Activated CD4-positive, alpha-beta T cell treated with anti-CD3 and anti-CD28 coated beads, Interleukin-10, Interleukin-2, amounts not matched to agents 100 ng/mL and 50 ng/mL, durations not matched to agents 16 hours and 8 hours (primary cell): Measurements from ENCODE around the gene RALGAPA2.

ENCODE experiments used
- DNase-seq: peaks from one replicate; pipeline ENCODE4 v3.0.0-alpha.2; 2020

Gene RALGAPA2

DNA sequence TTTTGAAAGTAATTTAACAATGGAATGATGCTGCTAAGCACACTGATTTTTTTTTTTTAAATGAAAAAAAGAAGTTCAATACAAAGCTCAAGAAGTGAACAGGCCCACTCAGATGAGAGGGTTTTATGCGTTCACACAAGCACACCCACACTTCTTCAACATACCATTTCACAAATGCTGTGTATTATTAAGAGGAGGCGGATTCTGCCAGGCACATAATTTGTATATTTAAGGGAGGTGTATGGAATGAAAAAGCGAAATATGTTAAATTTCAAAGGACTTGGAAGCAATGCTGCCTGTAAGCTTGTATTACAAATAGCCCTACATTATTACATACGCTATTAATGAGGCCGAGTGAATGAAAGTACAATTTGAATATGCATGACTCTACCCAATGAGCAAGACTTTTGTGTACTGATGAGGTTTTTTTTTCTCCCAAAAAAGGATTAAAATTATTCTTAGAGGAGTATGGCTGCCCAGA is 220.6 kb downstream of the RALGAPA2 start:
- DNase-seq = no peak

DNA sequence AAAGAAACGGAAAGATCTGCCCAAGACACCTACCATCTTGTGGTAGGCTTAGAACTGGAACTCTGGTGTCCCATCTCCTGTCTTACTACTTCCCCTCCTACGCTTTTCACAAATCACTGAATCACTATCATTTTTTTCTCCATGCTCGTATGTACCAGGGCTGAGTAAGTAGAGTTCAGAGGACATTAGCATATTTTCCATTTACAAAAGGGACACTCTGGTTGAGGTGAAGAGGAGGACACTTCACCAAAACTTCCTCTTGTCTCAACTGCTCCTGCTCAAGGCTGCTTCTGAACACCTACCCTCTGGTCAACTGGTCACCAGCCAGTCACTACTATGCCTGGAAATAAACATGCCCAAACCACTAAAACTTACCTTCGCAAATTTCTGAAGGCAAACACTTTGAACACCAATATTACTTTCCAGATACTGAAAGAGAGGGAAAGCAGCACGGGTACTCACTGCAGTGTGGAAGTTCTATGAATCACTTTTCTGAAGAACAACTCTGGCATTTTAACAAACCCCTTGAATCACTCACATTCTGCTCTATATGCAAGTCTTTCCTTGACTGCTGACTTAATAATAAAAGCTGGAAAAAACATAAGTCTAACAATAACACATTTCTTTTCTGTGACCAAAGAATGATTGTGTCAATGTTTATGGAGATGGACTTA is 221.2 kb downstream of the RALGAPA2 start:
- DNase-seq = peak; percentile 59

GRCh38 chr20:20490673-20491072 is 221.8 kb downstream of the RALGAPA2 start:
- no peak for DNase-seq

DNA sequence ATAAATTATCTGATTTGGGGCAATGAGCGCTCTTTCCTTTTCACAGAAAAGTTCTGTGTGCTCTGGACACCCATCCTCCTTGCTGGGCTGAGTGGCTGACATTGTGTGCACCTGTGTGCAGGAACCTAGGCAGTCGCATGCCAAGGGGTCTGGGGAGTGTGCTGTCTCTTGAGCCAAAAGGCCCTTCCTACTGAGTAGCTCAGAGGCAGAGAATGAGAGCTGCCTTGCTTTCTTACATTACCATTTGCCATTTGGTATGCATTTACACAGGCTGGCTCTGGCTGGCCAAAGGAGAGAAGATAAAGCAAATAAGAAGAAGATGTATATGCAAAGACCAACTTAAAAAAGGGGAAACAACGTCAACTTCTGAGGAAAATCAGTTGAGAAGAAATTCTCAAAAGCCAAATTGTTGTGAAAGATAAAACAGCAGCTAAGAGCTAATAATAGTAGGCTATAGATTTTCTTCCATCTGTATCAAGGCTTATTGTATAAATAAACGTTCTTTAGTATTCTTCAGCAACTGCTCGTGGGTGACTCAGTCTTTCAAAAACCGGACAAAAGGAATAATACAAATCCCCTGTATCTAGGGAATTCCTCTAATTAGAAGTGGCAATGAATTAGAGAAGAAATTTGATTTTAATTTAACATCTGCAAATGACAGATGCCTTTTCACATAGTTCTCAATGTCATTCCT is 222.6 kb downstream of the RALGAPA2 start:
- no peak for DNase-seq

GRCh38 chr20:20489054-20489453 is 223.4 kb downstream of the RALGAPA2 start:
- peak; percentile 67 for DNase-seq

GRCh38 chr20:20488388-20488787 is 224.1 kb downstream of the RALGAPA2 start:
- DNase-seq = no peak

GRCh38 chr20:20487811-20488210 is 224.6 kb downstream of the RALGAPA2 start:
- no peak for DNase-seq

DNA sequence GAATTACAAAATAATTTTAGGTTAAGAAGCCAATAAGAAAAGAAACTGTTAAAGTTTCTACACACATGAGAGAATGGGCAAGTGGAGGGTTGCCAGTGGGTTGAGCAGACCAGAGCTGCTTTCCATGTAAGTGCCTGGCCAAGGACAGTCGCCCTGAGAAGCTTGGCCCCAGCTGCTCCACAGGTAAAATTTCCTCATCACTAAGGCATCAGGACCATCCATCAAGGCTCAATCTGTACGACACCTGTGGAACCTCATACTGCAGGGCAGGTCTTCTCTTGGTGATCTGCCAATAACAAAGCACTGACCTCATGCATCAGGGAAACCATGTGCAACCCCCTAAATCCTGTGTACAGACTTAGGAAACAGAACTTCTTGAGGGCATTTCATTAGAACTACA is 229.1 kb downstream of the RALGAPA2 start:
- no peak for DNase-seq

DNA sequence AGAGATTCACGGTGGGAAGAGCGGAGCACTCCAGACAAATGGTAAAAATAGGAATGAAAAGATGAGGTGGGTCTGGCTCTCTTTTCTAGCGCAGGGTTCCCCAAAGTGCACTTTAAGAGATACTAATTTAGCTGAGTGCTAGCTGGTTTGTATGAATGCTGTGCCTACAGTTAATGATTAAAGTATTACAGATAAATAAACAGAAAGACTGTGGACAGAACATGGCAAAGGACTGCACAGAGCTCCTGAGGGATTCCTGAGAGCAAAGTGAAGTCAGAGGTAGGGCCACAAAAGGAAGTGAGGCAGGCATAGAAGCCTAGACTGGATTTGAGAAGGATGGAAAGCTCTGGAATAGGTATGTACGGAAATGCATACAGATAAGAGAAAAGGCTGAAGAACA is 230.0 kb downstream of the RALGAPA2 start:
- no peak for DNase-seq

GRCh38 chr20:20480689-20481088 is 231.8 kb downstream of the RALGAPA2 start:
- DNase-seq = peak; percentile 35

GRCh38 chr20:20480126-20480525 is 232.3 kb downstream of the RALGAPA2 start:
- DNase-seq = no peak

GRCh38 chr20:20477444-20478041 is 234.9 kb downstream of the RALGAPA2 start:
- DNase-seq = no peak

DNA sequence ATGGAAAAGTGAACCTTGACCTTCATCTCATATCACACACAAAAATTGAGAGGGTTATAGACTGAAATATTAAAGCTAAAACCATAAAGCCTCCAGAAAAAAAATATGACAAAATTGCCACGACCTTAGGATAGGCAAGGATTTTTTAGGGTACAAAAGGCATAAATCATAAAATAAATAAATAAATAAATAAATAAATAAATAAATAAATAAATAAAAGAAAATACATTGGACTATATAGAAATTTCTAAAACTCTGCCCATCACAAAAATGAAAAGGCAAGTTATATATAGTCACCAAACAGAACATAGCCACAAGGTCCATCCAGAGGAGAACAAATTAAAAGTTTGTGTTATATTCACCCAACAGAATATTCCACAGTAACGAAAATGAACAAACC is 235.9 kb downstream of the RALGAPA2 start:
- no peak for DNase-seq

DNA sequence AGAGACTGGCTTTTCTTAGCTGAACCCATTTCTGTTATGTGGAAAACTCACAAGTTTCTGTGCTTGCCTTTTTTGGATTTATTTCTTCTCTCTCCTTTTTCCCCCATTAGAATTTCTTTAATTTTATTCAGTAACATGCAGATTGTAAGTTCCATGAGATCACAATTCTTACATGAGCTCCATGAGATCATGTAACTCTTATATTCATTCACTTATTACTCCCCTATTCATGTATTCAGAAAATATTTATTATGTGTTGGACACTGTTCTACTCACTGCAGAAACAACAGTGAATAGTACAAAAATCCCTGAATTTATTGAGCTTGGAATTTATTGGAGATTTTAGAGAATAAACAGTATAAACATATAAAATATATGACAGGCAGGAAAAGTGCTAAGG is 238.8 kb downstream of the RALGAPA2 start:
- no peak for DNase-seq

DNA sequence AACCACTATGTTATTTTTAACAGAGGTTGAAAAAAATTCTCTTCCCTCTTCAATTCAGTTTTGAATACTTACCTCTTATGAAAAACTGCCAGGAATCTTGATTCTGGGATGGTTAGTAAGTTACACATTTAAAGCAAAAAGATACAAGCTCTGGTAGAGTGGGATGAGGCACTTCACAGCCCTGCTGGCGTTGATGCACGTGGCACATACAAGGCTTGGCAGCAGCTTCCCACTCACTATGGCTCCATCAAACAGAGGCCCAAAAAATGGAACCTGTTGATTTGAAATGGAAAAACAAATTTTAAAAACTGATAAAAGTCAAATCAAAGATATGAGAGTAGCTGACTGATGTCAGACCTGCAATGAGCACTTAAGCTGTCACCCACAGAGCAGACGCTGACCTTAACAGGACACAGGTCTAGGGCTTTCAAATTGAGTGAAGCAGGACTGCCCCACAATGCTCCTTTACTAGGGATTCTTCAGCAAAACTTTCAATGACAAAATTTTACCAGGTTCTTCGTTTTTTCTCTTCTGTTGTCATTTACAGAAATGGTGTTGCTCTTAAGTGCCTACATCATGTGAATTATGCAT is 239.7 kb downstream of the RALGAPA2 start:
- no peak for DNase-seq

- DNase-seq = peak; percentile 81
Measured at GRCh38 chr20:20466341-20466879, 246.0 kb downstream of the RALGAPA2 start.

DNA sequence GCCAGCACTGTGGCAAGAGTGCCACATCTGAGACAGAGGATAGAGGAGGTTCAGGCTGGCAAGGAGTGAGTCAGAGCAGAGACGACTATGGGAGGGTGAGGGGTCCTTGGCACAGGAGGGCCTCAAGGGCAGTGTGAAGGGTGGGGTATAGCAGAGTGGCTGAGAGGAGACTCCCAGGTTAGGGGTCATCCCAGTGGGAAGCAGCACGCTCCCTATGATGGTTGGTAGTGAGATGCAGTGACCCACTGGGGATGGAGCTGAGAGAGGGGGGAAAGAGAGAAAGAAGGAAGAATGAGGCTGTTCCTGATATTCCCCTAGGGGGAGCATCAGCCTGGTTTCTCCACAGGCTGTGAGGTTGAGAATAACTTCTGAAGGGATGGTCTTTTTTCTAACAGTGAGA is 247.2 kb downstream of the RALGAPA2 start:
- no peak for DNase-seq

DNA sequence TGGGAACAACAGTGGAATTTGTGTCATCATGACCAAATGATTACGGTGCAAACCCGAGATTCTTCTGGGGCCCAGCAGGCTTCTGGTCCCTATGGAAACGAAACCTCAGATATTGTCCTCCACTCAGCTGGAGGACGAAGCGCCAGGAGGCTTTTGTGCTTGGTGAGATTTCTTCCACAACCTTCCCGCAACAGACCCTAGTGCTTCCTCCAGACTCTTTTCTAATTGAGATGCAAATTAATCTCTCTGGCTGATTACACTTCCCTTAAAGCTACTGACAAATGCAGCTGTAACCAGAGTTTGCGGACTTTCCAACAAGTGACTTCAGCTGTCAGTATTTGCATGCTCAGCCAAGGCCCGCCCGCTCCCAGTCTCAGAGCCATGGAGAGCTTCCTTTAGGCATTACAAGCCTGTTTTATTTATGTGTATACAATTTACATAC is 248.5 kb downstream of the RALGAPA2 start:
- no peak for DNase-seq

DNA sequence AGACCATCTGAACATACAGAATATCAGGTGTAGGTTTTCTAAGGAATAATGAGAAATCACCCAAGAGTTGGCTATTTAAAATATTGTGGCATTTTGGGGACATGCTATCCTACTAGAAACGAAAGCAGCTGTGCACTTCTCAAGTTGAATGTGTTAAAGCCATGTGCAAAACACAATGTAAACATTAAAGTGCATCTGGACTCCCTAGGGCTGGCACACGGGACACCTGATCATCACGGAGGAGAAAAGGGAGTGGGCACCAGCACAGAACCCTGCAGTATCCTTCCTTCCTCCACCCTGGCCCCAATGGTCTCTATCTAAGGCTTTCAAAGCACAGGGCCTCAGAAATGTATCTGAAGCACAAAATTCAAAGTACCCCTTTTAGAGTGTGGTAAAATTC is 250.3 kb downstream of the RALGAPA2 start:
- DNase-seq = no peak

- DNase-seq = no peak
Measured at GRCh38 chr20:20461551-20461950, 250.9 kb downstream of the RALGAPA2 start.

DNA sequence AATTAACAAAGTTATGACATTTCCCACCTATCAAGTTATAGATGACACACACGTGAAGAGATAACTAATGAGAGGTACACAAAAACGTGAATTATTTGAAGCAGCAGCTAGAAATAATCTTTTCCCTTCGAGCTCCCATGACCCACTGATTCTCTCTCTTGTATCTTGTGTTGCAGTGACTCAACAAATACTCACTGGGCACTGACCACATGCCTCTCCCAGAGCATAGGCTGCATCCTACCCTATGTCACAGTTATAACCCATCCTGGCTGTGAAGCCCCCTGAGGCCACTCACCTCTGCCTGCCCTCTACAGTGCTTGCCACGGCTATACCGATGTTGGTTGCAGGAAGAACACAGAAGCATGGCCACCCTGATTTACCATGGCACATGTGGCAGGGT is 252.7 kb downstream of the RALGAPA2 start:
- DNase-seq = no peak

GRCh38 chr20:20457392-20458126 is 254.9 kb downstream of the RALGAPA2 start:
- peak; percentile 26 for DNase-seq

- no peak for DNase-seq
Measured at GRCh38 chr20:20456741-20457140, 255.7 kb downstream of the RALGAPA2 start.
